Esophagus muscularis mucosa (tissue), 4 donors: Measurements from ENCODE around the gene TAS2R19. TPM values are rescaled to one million over a fixed set of nuclear protein-coding genes. Genes with fewer than 3 reads are reported as not detected.
"Not testable (repeated sequence)": the region's sequence is repeated elsewhere in the genome, so short reads cannot be mapped to it uniquely, and the experiment has no call there.

Experiments used
- DNase-seq: peaks from one replicate; pipeline ENCODE4 v3.0.0-alpha.2; 2017; ENCODE audit errors: extremely low spot score
- H3K27ac ChIP-seq, 4 donors: fragments of 200-600 bp; sonication (generic); replicated peaks in 1 of 4; 1 replicate in 3 of 4; 2 replicates in 1 of 4; pipeline ENCODE4 v1.5.1; 2016 to 2019; ENCODE audit warnings: mild to moderate bottlenecking in 1 of 4
- H3K27me3 ChIP-seq, 4 donors: fragments of 200-600 bp; sonication (generic); one replicate each; pipeline versions ENCODE4 v1.5.1 to v1.6.0; 2016 to 2019
- H3K36me3 ChIP-seq, 4 donors: fragments of 200-600 bp; sonication (generic); one replicate each; pipeline ENCODE4 v1.5.1; 2016 to 2019
- H3K4me1 ChIP-seq, 4 donors: fragments of 200-600 bp; sonication (generic); one replicate each; pipeline ENCODE4 v1.5.1; 2016 to 2019
- H3K4me3 ChIP-seq, 4 donors: fragments of 200-600 bp; sonication (generic); 1 replicate in 2 of 4; 2 replicates in 2 of 4; pipeline ENCODE4 v1.5.1; 2016 to 2019; ENCODE audit warnings: mild to moderate bottlenecking in 4 of 4, moderate library complexity in 1 of 4
- H3K9me3 ChIP-seq, 4 donors: fragments of 200-600 bp; sonication (generic); 1 replicate in 3 of 4; 2 replicates in 1 of 4; pipeline ENCODE4 v1.5.1; 2016 to 2019
- EP300 ChIP-seq: sonication (generic); formaldehyde crosslinking; IDR thresholded peaks from one replicate; pipeline ENCODE4 v1.6.1; 2017; ENCODE audit warnings: antibody characterized with exemption
- POLR2A ChIP-seq: fragments of 450-650 bp; IDR thresholded peaks from one replicate; pipeline ENCODE4 v1.6.1; 2017; ENCODE audit warnings: antibody characterized with exemption, moderate library complexity, mild to moderate bottlenecking, low read depth
- POLR2AphosphoS5 ChIP-seq, 2 donors: sonication (generic); formaldehyde crosslinking; IDR thresholded peaks; one replicate each; pipeline ENCODE4 v1.6.1; 2017; ENCODE audit warnings: antibody characterized with exemption in 2 of 2
- whole genome bisulfite sequencing: methylation state at CpG from one replicate; pipeline ENCODE4 v1.1.5; 2018; 5-methylcytosine and 5-hydroxymethylcytosine counted together
- intact Hi-C: fragments of 100-400 bp; cut with DNase I; formaldehyde crosslinking; loops from one replicate; pipeline ENCODE4 v1.15.1; 2023
- total RNA-seq, 4 donors: library from RNA; depleted of rRNA; stranded (reverse); fragments of >200 nt; gene quantifications; one replicate each; pipeline versions ENCODE4 v1.1.0 to v1.2.1, GENCODE V29; 2016
- TF ChIP-seq, protein P1 (sequence below), 3 experiments: fragments of 200-600 bp in 2 of 3; fragments of 450-650 bp in 1 of 3; sonication (generic) in 2 of 3; IDR thresholded peaks; one replicate each; pipeline ENCODE4 v1.5.1; 2017 to 2019; ENCODE audit warnings: antibody characterized with exemption in 3 of 3, mild to moderate bottlenecking in 2 of 3, moderate library complexity in 1 of 3

TAS2R19 gene
- total RNA-seq, 4 donors from 2014 or later: 1.4 to 8.3 (median 2.6) TPM

GRCh38 chr12:11059784-11060183 is 37.4 kb upstream of the TAS2R19 start:
- TF ChIP-seq EP300 (no peak), POLR2AphosphoS5 (IDR thresholded peaks at IDR 0.05) (no peak), POLR2A (no peak)
- TF ChIP-seq, protein P1, sequence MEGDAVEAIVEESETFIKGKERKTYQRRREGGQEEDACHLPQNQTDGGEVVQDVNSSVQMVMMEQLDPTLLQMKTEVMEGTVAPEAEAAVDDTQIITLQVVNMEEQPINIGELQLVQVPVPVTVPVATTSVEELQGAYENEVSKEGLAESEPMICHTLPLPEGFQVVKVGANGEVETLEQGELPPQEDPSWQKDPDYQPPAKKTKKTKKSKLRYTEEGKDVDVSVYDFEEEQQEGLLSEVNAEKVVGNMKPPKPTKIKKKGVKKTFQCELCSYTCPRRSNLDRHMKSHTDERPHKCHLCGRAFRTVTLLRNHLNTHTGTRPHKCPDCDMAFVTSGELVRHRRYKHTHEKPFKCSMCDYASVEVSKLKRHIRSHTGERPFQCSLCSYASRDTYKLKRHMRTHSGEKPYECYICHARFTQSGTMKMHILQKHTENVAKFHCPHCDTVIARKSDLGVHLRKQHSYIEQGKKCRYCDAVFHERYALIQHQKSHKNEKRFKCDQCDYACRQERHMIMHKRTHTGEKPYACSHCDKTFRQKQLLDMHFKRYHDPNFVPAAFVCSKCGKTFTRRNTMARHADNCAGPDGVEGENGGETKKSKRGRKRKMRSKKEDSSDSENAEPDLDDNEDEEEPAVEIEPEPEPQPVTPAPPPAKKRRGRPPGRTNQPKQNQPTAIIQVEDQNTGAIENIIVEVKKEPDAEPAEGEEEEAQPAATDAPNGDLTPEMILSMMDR (IDR thresholded peaks at IDR 0.05): no peak
- intact Hi-C loops: no loop called here
- Histone ChIP-seq H3K27me3 (no peaks in the 10 kb centered on the region), H3K4me3 (no peak overlapping the region), H3K9me3 (no peaks in the 10 kb centered on the region), H3K36me3 (no peaks in the 10 kb centered on the region), H3K4me1 (no peaks in the 10 kb centered on the region), H3K27ac (no peak overlapping the region)
- DNase-seq: no peak

- Histone ChIP-seq H3K36me3 (no peaks in the 10 kb centered on the region), H3K9me3 (no peaks in the 10 kb centered on the region), H3K27ac (no peak overlapping the region), H3K4me3 (no peak overlapping the region), H3K27me3 (no peaks in the 10 kb centered on the region), H3K4me1 (no peaks in the 10 kb centered on the region)
- TF ChIP-seq, protein P1 (IDR thresholded peaks at IDR 0.05): no peak
- intact Hi-C loops: no loop called here
- WGBS: 98% methylated on average over 3 of the region's 3 CpGs
- no peak for DNase-seq
Measured at GRCh38 chr12:11059041-11059440, 36.6 kb upstream of the TAS2R19 start.

DNA sequence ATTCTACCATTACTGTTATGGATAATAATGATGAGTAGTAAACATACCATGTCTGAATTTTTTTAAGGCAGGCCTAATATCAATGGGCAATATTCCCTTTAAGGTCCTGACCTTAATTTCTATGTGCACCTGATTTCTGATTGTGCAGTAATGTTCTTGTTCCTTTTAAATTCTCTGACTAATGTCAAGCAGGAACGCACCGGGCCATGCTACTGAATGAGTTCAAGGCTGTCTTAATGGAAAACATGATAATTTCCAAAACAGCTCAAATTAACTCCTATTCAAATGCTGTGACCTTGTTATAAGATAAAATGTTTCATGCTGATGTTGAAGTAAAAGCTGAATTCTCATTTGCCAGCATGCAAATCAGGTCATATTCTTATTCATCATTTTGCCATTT is 32.9 kb upstream of the TAS2R19 start:
- H3K36me3 ChIP-seq: no peaks in the 10 kb centered on the region
- intact Hi-C loops: no loop called here
- H3K9me3 ChIP-seq: peaks cover 0 to under 1% (median 0%) of the 10 kb centered on the region in 4 donors
- H3K27ac ChIP-seq: no peak overlapping the region
- 85% methylated on average over 2 of the region's 2 CpGs for WGBS
- no peaks in the 10 kb centered on the region for H3K4me1 ChIP-seq
- H3K27me3 ChIP-seq: no peaks in the 10 kb centered on the region
- TF ChIP-seq, protein P1 (IDR thresholded peaks at IDR 0.05): no peak
- TF ChIP-seq POLR2AphosphoS5 (IDR thresholded peaks at IDR 0.05): no peak
- no peak for TF ChIP-seq POLR2A
- no peak for TF ChIP-seq EP300
- no peak for DNase-seq
- no peak overlapping the region for H3K4me3 ChIP-seq

DNA sequence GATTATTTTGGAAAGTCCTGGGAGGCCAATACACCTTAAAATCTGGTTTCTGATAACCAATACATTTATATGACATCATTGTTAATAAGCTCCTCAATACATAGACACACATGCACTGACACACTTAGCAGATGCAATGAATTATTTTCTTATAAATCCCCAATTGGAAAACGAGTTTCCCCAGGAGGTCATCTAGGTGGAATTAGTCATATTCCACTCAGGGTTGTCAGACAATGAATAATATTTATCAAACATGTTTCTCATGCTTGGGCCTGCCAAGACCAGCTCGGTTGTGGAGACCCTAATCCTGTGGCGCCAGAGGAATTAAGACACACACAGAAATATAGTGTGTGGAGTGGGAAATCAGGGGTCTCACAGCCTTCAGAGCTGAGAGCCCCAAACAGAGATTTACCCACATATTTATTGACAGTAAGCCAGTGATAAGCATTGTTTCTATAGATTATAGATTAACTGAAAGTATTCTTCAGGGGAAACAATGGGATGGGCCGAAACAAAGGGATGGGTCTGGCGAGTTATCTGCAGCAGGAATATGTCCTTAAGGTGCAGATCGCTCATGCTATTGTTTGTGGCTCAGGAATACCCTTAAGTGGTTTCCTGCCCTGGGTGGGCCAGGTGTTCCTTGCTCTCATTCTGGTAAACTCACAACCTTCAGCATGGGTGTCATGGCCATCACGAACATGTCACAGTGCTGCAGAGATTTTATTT is 27.5 kb upstream of the TAS2R19 start:
- H3K4me3 ChIP-seq, H3K27ac ChIP-seq, H3K36me3 ChIP-seq, H3K27me3 ChIP-seq, intact Hi-C loops, DNase-seq, H3K9me3 ChIP-seq: not testable (repeated sequence)
- WGBS: 91% methylated on average over 7 of the region's 7 CpGs
- H3K4me1 ChIP-seq: peaks cover 6 to 13% (median 9%) of the 10 kb centered on the region in 4 donors

GRCh38 chr12:11041366-11041765 is 18.9 kb upstream of the TAS2R19 start:
- H3K4me1 ChIP-seq, H3K36me3 ChIP-seq, H3K4me3 ChIP-seq, DNase-seq, H3K27ac ChIP-seq, H3K9me3 ChIP-seq, H3K27me3 ChIP-seq, intact Hi-C loops: not testable (repeated sequence)
- 92% methylated on average over 2 of the region's 2 CpGs for WGBS

- Histone ChIP-seq H3K4me1 (peaks cover 0 to 4% (median 0%) of the 10 kb centered on the region in 4 donors), H3K27me3 (no peaks in the 10 kb centered on the region), H3K27ac (no peak overlapping the region), H3K9me3 (no peaks in the 10 kb centered on the region), H3K4me3 (no peak overlapping the region), H3K36me3 (peaks cover 0 to 8% (median 0%) of the 10 kb centered on the region in 4 donors)
- WGBS: 66% methylated on average over 1 of the region's 1 CpG
- DNase-seq: no peak
- TF ChIP-seq, protein P1 (IDR thresholded peaks at IDR 0.05): no peak
- TF ChIP-seq EP300 (no peak), POLR2A (no peak), POLR2AphosphoS5 (IDR thresholded peaks at IDR 0.05) (no peak)
- intact Hi-C loops: no loop called here
Measured at GRCh38 chr12:11040162-11040561, 17.7 kb upstream of the TAS2R19 start.
